ENCODE results near the gene GIPR. TPM values are rescaled to one million over a fixed set of nuclear protein-coding genes. Genes with fewer than 3 reads are reported as not detected.
A peak's percentile ranks its signal among the peaks of the same experiment; 100 is the strongest.

The GIPR gene
- total RNA-seq, 1 donor from 2014 or later: 7.5 TPM

DNA sequence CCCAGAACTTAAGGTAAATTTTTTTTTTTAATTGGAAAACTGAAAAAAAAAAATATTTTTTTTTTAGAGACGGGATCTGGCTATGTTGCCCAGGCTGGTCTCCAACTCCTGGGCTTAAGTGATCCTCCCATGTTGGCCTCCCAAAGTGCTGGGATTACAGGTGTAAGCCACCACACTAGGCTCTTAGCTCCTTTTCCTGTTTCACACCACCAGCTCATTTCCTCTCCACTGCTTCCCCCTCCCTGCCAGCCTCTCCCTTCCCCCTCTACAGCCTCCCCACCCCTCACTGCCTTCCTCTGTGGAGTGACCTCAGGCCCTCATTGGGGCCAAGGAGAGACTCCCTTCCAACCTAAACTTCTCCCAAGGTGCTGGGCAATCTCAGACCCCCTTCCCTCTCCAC is 4.2 kb upstream of the GIPR start:
- H3K27me3 ChIP-seq (ENCODE audit: low read depth): peaks cover 31% of the 10 kb centered on the region
- intact Hi-C loops (cut with DNase I): no loop called here
- no peaks in the 10 kb centered on the region for H3K9me3 ChIP-seq
- DNase-seq: no peak
- no peak overlapping the region for H3K4me3 ChIP-seq
- no peak overlapping the region for H3K27ac ChIP-seq
- H3K4me1 ChIP-seq: peaks cover 14% of the 10 kb centered on the region
- ATAC-seq: no peak
- TF ChIP-seq, protein P1, sequence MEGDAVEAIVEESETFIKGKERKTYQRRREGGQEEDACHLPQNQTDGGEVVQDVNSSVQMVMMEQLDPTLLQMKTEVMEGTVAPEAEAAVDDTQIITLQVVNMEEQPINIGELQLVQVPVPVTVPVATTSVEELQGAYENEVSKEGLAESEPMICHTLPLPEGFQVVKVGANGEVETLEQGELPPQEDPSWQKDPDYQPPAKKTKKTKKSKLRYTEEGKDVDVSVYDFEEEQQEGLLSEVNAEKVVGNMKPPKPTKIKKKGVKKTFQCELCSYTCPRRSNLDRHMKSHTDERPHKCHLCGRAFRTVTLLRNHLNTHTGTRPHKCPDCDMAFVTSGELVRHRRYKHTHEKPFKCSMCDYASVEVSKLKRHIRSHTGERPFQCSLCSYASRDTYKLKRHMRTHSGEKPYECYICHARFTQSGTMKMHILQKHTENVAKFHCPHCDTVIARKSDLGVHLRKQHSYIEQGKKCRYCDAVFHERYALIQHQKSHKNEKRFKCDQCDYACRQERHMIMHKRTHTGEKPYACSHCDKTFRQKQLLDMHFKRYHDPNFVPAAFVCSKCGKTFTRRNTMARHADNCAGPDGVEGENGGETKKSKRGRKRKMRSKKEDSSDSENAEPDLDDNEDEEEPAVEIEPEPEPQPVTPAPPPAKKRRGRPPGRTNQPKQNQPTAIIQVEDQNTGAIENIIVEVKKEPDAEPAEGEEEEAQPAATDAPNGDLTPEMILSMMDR (IDR thresholded peaks at IDR 0.05): no peak
- no peaks in the 10 kb centered on the region for H3K36me3 ChIP-seq

GRCh38 chr19:45664575-45664974 is 3.4 kb upstream of the GIPR start:
- Histone ChIP-seq H3K36me3 (no peaks in the 10 kb centered on the region), H3K9me3 (no peaks in the 10 kb centered on the region), H3K4me3 (no peak overlapping the region), H3K27ac (no peak overlapping the region), H3K4me1 (peaks cover 21% of the 10 kb centered on the region), H3K27me3 (ENCODE audit: low read depth) (peaks cover 37% of the 10 kb centered on the region)
- DNase-seq (no peak), ATAC-seq (no peak)
- intact Hi-C loops (cut with DNase I): no loop called here
- TF ChIP-seq, protein P1 (IDR thresholded peaks at IDR 0.05): no peak

DNA sequence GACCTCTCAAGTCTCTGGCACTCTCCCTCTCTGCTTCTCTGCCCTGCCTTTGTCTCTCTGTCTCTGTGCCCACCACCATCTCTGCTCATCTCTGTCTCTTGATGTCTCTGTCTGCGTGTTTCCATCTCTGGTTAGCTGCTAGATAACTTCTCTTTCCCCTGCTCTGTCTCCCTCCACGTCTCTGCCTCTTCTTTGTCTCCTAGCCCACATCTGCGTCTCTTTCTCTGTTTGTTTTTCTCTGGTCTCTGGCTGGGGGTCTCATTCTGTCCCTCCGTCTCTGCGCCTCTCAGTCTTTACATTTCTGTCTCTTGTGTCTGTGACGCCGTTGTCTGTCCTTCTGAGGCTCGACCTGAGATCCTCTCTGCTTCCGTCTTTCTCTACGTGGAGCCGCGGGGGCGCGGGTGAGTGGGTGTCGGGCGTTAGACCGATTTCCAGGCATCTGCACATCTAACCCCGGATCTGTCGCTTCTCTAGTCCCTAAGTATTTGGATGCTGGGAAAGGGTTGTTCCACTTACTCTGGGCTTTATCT is 386 bp downstream of the GIPR start:
- DNase-seq (no peak), ATAC-seq (no peak)
- intact Hi-C loops (cut with DNase I): no loop called here
- Histone ChIP-seq H3K4me3 (peak overlapping the region; percentile 49), H3K27me3 (ENCODE audit: low read depth) (peaks cover 54% of the 10 kb centered on the region), H3K9me3 (no peaks in the 10 kb centered on the region), H3K4me1 (peaks cover 24% of the 10 kb centered on the region), H3K36me3 (no peaks in the 10 kb centered on the region), H3K27ac (peak overlapping the region; percentile 1)
- TF ChIP-seq, protein P1 (IDR thresholded peaks at IDR 0.05): no peak

GRCh38 chr19:45670670-45671453 is 2.8 kb downstream of the GIPR start:
- Histone ChIP-seq H3K4me1 (peaks cover 24% of the 10 kb centered on the region), H3K9me3 (no peaks in the 10 kb centered on the region), H3K4me3 (peak overlapping the region; percentile 37), H3K27me3 (ENCODE audit: low read depth) (peaks cover 46% of the 10 kb centered on the region), H3K27ac (no peak overlapping the region), H3K36me3 (no peaks in the 10 kb centered on the region)
- ATAC-seq (peak; percentile 88 to 93), DNase-seq (peak; percentile 90)
- TF ChIP-seq, protein P1 (IDR thresholded peaks at IDR 0.05): no peak
- intact Hi-C loops (cut with DNase I): no loop called here

GRCh38 chr19:45674946-45675345 is 6.9 kb downstream of the GIPR start:
- ATAC-seq (no peak), DNase-seq (no peak)
- intact Hi-C loops (cut with DNase I): no loop called here
- TF ChIP-seq, protein P1 (IDR thresholded peaks at IDR 0.05): no peak
- Histone ChIP-seq H3K36me3 (no peaks in the 10 kb centered on the region), H3K9me3 (no peaks in the 10 kb centered on the region), H3K27me3 (ENCODE audit: low read depth) (peaks cover 38% of the 10 kb centered on the region), H3K4me1 (peaks cover 20% of the 10 kb centered on the region), H3K4me3 (no peak overlapping the region), H3K27ac (no peak overlapping the region)

Data from lower lobe of right lung (tissue), 2 donors.